Common myeloid progenitor, CD34-positive (primary cell): ENCODE data around the gene DOK7.

ENCODE experiments used
- CTCF ChIA-PET: fragments of 350-600 bp; sonication (Branson Sonifier 250); formaldehyde crosslinking; loops from one replicate; lab custom pipeline; 2021; ENCODE audit warnings: antibody characterized with exemption; lab: Charles Lee
- POLR2A ChIA-PET: fragments of 350-600 bp; sonication (Branson Sonifier 250); formaldehyde crosslinking; loops from one replicate; lab custom pipeline; 2021; ENCODE audit warnings: antibody characterized with exemption; lab: Charles Lee
- DNase-seq, 3 donors: peaks; one replicate each; pipeline versions ENCODE4 v3.0.0 to v3.0.0-alpha.2; 2013
- H3K27ac ChIP-seq, 2 experiments: 1 replicate in 1 of 2; 2 replicates in 1 of 2; pipeline ENCODE4 v1.7.0; 2013; ENCODE audit warnings: inconsistent platforms in 2 of 2, low read length in 2 of 2, mild to moderate bottlenecking in 2 of 2, low read depth in 1 of 2, moderate library complexity in 1 of 2; ENCODE audit not compliant: severe bottlenecking in 2 of 2, insufficient read depth in 1 of 2, poor library complexity in 1 of 2
- H3K27me3 ChIP-seq, 5 experiments: replicated peaks in 2 of 5; 1 replicate in 3 of 5; 2 replicates in 2 of 5; pipeline versions ENCODE4 v1.6.1 to v1.7.0; 2013; ENCODE audit warnings: low read length in 4 of 5, mild to moderate bottlenecking in 2 of 5, moderate library complexity in 2 of 5, inconsistent platforms in 1 of 5; ENCODE audit not compliant: insufficient read depth in 5 of 5, control insufficient read depth in 4 of 5
- H3K36me3 ChIP-seq, 4 experiments: 1 replicate in 2 of 4; 2 replicates in 2 of 4; pipeline versions ENCODE4 v1.6.1 to v1.7.0; 2013; ENCODE audit warnings: low read length in 3 of 4, control low read depth in 1 of 4, mild to moderate bottlenecking in 1 of 4; ENCODE audit not compliant: control insufficient read depth in 4 of 4, insufficient read depth in 4 of 4
- H3K4me1 ChIP-seq, 4 experiments: 1 replicate in 3 of 4; 2 replicates in 1 of 4; pipeline versions ENCODE4 v1.6.1 to v1.7.1; 2013; ENCODE audit warnings: low read length in 3 of 4, mild to moderate bottlenecking in 3 of 4, control low read depth in 1 of 4, inconsistent platforms in 1 of 4, moderate library complexity in 1 of 4; ENCODE audit not compliant: control insufficient read depth in 4 of 4, insufficient read depth in 4 of 4; ENCODE audit errors: control extremely low read depth in 1 of 4
- H3K4me3 ChIP-seq, 7 experiments: 1 replicate in 4 of 7; 2 replicates in 3 of 7; pipeline versions ENCODE4 v1.5.1 to v1.7.0; 2013; ENCODE audit warnings: mild to moderate bottlenecking in 7 of 7, low read length in 6 of 7, moderate library complexity in 6 of 7, inconsistent platforms in 2 of 7, low read depth in 2 of 7, control low read depth in 1 of 7; ENCODE audit not compliant: insufficient read depth in 4 of 7, control insufficient read depth in 1 of 7; ENCODE audit errors: extremely low read depth in 1 of 7
- H3K9me3 ChIP-seq, 5 experiments: 1 replicate in 4 of 5; 2 replicates in 1 of 5; pipeline versions ENCODE4 v1.6.1 to v1.7.1; 2013; ENCODE audit warnings: low read length in 4 of 5, mild to moderate bottlenecking in 2 of 5, inconsistent platforms in 1 of 5, low read depth in 1 of 5, moderate library complexity in 1 of 5; ENCODE audit not compliant: control insufficient read depth in 4 of 5, insufficient read depth in 2 of 5; ENCODE audit errors: control extremely low read depth in 1 of 5
- WGBS: methylation state at CpG from one replicate; pipeline ENCODE4 v1.1.5; 2013; ENCODE audit not compliant: insufficient coverage; 5-methylcytosine and 5-hydroxymethylcytosine counted together

The DOK7 gene

DNA sequence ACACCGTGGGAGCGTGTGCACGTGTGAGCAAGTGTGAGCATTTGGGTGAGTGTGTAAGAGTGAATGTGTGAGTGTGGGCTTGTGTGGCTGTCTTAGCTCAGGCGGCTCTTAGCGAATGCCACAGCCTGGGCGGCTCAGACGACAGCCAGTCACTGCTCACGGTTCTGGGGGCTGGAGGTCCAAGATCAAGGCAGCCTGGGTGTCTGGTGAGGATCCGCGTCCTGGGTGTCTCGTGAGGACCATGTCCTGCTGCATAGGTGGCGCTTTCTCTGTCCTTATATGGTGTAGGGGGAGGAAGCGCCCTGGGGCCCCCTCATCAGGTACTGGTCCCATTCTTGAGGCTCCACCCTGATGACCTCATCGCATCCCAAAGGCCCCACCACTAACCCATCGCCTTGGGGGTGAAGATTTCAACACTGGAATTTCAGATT, 4.5 kb downstream of the DOK7 start:
- no peak overlapping the region for H3K4me3 ChIP-seq
- peaks cover 0 to 2% (median 0%) of the 10 kb centered on the region in 5 experiments for H3K9me3 ChIP-seq
- no peaks in the 10 kb centered on the region for H3K36me3 ChIP-seq
- no peak for DNase-seq
- ChIA-PET POLR2A (no interaction called here), CTCF (no interaction called here)
- no peak overlapping the region for H3K27ac ChIP-seq
- 93% methylated on average over 11 of the region's 15 CpGs for WGBS
- peaks cover 0 to 33% (median 2%) of the 10 kb centered on the region in 5 experiments for H3K27me3 ChIP-seq
- H3K4me1 ChIP-seq: peaks cover 0 to 4% (median 2%) of the 10 kb centered on the region in 4 experiments

DNA sequence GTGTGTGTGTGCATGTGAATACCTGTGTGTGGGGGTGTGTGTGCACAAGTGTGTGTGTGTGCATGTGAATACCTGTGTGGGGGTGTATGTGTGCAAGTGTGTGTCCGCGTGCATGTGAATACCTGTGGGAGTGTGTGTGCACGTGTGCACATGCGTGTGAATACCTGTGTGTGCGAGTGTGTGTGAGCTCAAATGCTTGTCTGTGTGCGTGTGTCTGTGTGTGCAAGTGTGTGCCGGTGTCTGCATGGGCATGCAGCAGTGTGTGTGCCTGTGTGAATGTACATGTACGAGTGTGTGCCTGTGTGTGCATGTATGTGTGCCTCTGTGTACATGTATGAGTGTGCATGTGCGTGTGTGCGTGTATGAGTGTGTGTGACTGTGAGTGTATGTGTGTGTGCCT, 5.0 kb downstream of the DOK7 start:
- H3K4me3 ChIP-seq: no peak overlapping the region
- peaks cover 0 to 3% (median 0%) of the 10 kb centered on the region in 4 experiments for H3K4me1 ChIP-seq
- H3K27ac ChIP-seq: no peak overlapping the region
- DNase-seq: no peak
- ChIA-PET CTCF (no interaction called here), POLR2A (no interaction called here)
- 96% methylated on average over 10 of the region's 10 CpGs for WGBS
- H3K27me3 ChIP-seq: peaks cover 0 to 28% (median 0%) of the 10 kb centered on the region in 5 experiments
- peaks cover 0 to 2% (median 0%) of the 10 kb centered on the region in 5 experiments for H3K9me3 ChIP-seq
- no peaks in the 10 kb centered on the region for H3K36me3 ChIP-seq

DNA sequence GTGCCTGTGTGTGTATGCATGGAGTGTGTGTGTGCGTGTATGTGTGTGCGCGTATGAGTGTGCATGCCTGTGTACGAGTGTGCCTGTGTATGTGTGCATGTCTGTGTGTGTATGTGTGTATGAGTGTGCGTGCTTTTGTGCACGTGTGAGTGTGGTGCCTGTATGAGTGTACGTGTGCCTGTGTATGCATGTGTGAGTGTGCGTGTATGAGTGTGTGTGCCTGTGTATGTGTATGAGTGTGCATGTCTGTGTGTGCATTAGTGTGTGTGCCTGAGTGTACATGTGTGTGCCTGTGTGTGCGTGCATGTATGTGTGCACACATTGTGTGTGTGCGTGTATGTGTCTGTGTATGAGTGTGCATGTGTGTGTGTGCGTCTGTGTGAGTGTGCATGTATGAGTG, 5.7 kb downstream of the DOK7 start:
- WGBS: 98% methylated on average over 9 of the region's 11 CpGs
- POLR2A ChIA-PET: no interaction called here
- Histone ChIP-seq H3K4me3 (no peak overlapping the region), H3K9me3 (peaks cover 0 to 2% (median 0%) of the 10 kb centered on the region in 5 experiments), H3K36me3 (no peaks in the 10 kb centered on the region), H3K27ac (no peak overlapping the region), H3K27me3 (peaks cover 0 to 26% (median 0%) of the 10 kb centered on the region in 5 experiments), H3K4me1 (no peaks in the 10 kb centered on the region)
- no peak for DNase-seq
- CTCF ChIA-PET: interaction anchor here (2.7 kb wide), 1 partner anchor 12 kb away, joined by 20 read pairs; no protein-coding TSS in a partner anchor

DNA sequence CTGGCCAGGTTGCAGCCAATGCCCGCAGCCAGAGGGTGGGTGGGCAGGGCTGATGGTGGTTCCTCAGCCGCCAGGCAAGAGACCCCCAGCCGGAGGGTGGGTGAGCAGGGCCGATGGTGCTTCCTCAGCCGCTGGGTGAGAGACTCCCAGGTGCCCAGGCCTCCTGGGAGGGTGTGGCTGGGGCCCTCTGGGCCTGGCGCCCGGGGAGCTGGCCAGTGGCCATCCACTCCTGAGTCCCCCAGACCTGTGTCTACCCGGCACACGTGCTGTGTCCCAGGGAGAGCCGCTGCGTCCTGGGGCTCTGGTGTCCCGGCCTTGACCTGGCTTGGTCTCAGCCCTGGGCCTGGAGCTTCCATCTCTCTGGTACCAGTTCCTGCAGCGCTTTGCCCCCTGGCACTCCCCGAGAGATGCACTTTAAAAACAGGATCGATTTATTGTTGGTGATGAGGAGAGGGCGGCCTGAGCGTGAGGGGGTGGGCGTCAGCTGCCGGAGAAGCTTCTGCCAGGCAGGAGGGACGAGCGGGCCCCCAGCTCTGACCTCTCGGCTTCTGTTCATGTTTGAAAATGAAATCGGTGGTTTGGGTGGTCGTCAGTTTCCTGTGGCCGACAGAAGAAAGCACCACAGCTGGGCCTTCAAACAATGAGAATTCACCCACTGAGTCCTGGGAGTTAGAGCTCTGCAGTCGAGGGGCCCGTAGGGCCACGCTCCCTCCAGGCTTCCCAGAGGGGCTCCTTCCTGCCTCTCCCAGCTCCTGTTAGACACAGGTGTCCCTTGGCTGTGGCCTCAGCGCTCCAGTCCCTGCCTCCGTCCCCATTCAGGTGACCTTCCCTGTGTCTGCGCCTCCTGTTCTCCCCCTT, 6.5 kb downstream of the DOK7 start:
- Histone ChIP-seq H3K4me3 (no peak overlapping the region), H3K9me3 (peaks cover 0 to 2% (median 0%) of the 10 kb centered on the region in 5 experiments), H3K27me3 (peaks cover 0 to 18% (median 0%) of the 10 kb centered on the region in 5 experiments), H3K27ac (no peak overlapping the region), H3K4me1 (no peaks in the 10 kb centered on the region), H3K36me3 (no peaks in the 10 kb centered on the region)
- no peak for DNase-seq
- POLR2A ChIA-PET: no interaction called here
- CTCF ChIA-PET: interaction anchor here (2.7 kb wide), 1 partner anchor 11 kb away, joined by 20 read pairs; no protein-coding TSS in a partner anchor
- WGBS: 89% methylated on average over 29 of the region's 31 CpGs

DNA sequence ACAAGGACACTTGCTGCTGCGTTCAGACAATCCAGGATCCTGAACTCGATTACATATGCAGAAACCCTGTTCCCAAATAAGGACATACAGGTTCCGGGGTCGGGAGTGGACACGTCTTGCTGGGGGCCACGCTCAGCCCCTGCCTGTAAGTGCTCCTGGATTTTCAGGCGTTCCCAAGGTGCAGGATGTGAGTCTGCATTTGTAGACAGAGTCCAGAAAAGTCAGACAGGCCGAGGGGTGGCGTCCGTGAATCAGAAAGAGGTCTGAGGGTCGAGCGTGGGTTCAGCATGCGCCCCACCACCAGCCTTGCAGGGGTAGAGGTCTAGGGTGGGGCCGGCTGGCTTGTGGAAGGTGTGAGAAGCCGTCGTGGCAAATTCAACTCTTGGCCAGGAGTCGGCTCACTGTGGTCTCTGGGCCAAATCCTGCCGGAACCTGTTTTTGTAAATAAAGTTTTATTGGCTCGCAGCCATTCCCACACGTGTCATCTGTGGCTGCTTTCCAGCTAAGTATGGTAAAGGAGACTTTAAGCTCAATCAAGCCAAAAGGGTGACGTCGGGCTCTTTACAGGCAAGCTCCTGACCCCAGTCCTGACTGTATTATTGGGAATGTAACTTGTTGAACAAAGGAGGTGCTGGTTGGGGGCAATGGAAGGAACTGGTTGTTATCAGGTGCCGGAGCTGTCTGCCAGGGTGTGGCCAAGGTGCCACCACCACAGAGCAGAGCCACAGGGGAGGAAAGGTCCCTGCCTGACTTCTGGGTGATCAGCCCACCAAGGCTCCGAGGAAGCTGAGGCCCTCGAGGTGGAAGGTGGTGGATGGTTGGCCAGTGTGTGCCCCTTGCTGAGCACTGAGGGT, 7.4 kb downstream of the DOK7 start:
- peaks cover 0 to 2% (median 0%) of the 10 kb centered on the region in 5 experiments for H3K9me3 ChIP-seq
- H3K36me3 ChIP-seq: no peaks in the 10 kb centered on the region
- H3K27ac ChIP-seq: no peak overlapping the region
- peaks cover 0 to 9% (median 2%) of the 10 kb centered on the region in 5 experiments for H3K27me3 ChIP-seq
- ChIA-PET CTCF (interaction anchor here (1.5 to 2.7 kb wide), 2 partner anchors 10 to 269 kb away, joined by 3 to 20 read pairs; no protein-coding TSS in a partner anchor), POLR2A (no interaction called here)
- H3K4me1 ChIP-seq: no peaks in the 10 kb centered on the region
- 91% methylated on average over 25 of the region's 25 CpGs for WGBS
- no peak for DNase-seq
- no peak overlapping the region for H3K4me3 ChIP-seq

DNA sequence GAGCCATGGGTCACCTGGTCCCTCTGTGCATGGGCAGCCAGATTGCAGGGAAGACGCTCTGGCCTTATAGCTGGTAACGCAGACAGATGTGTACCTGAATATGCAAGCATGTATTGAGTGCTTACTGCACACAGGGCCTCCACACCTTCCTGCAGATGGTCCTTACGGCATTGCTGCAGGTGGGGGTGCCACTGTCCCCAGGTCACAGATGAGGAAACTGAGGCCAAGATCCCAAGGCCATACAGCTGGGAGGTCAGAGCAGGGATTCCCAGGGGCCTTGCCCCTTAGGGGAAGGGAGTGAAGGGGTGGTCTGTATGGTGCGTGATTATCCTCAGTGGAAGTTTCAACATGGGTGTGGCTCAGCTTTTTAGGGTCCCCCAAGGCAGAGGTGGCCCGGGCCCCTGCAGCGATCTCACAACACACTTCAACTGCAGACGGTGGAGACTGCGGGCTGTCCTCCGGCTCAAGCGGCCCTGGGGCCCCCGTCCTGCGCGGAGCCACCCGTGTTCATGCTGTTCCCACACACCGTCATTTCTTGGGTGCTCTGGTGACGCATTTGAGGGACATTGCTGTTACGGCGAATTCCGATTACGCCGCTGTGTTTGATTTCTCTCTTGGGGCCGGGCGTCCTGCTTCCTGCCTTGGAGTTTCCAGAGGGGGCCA, 8.1 kb downstream of the DOK7 start:
- DNase-seq: no peak
- Histone ChIP-seq H3K36me3 (no peaks in the 10 kb centered on the region), H3K27me3 (peaks cover 0 to 3% (median 0%) of the 10 kb centered on the region in 5 experiments), H3K4me1 (no peaks in the 10 kb centered on the region), H3K4me3 (no peak overlapping the region), H3K9me3 (peaks cover 0 to 2% (median 0%) of the 10 kb centered on the region in 5 experiments), H3K27ac (no peak overlapping the region)
- ChIA-PET POLR2A (no interaction called here), CTCF (interaction anchor here (1.5 to 2.7 kb wide), 2 partner anchors 10 to 270 kb away, joined by 3 to 20 read pairs; no protein-coding TSS in a partner anchor)
- 97% methylated on average over 21 of the region's 23 CpGs for WGBS
